ENCODE measurements around the gene KLF11. TPM values are rescaled to one million over a fixed set of nuclear protein-coding genes. Genes with fewer than 3 reads are reported as not detected.

The KLF11 gene
- total and polyA plus RNA-seq, 9 of the 15 experiments (the other 6 are each of a cell fraction or from before 2014, with no cell fraction given), result 2.1 to 13.4 (median 6.5) TPM

DNA sequence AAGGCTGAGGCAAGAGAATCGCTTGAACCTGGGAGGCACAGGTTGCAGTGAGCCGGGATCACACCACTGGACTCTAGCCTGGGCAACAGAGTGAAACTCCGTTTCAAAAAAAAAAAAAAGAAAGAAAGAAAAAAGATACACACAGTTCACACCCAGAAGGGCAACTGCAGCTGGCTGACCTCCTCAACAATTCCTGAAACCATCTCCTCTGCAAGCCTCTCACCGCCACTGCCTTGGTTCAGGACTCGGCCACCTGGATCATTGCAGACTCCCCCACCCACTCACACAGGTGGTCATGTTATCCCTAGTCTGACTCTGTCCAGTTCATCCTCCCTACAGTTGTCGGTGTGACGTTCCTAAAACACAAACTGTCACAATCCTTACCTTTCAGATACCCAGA lies 34.7 kb downstream of the KLF11 start:
- Histone ChIP-seq H3K27ac (ENCODE audit: extremely low read depth, low read depth, low read length) (no peak overlapping the region), H3K27me3 (ENCODE audit: control insufficient read depth in 2 of 2, insufficient read depth in 2 of 2, low read length in 2 of 2) (peaks cover 54 to 66% of the 10 kb centered on the region in 2 experiments), H3K4me2 (ENCODE audit: insufficient read depth, low read length) (no peak overlapping the region), H4K20me1 (replicated peaks; ENCODE audit: control insufficient read depth, insufficient read depth, low read length) (0 out of 2 replicates have a peak, but pooled peaks cover 7% of the 10 kb centered on the region), H3K9me3 (replicated peaks; ENCODE audit: control insufficient read depth, insufficient read depth, low read depth, low read length) (no peaks in the 10 kb centered on the region), H3K9ac (ENCODE audit: insufficient read depth in 1 of 2, low read depth in 2 of 2, low read length in 2 of 2) (no peak overlapping the region), H3K4me3 (no peak overlapping the region), H3K9me1 (ENCODE audit: control insufficient read depth, insufficient read depth, low read length) (no peaks in the 10 kb centered on the region), H3K36me3 (ENCODE audit: control insufficient read depth, insufficient read depth, low read length) (no peaks in the 10 kb centered on the region), H3K79me2 (ENCODE audit: control insufficient read depth, insufficient read depth, low read length) (no peaks in the 10 kb centered on the region), H3K4me1 (replicated peaks in 1 of 2; ENCODE audit: control insufficient read depth in 2 of 2, insufficient read depth in 2 of 2, low read length in 2 of 2) (peaks cover 2 to 21% of the 10 kb centered on the region in 2 experiments; a peak in 3 of 5 replicates), H2AFZ (ENCODE audit: low read depth, low read length) (no peak overlapping the region)
- FAIRE-seq, result no peak
- DNase-seq (ENCODE audit: extremely low read depth in 1 of 4, low spot score in 3 of 4), result no peak
- in situ Hi-C loops (cut with MboI), result no loop called here
- 7% methylated on average over 7 of the region's 7 CpGs for WGBS (ENCODE audit: insufficient coverage, low coverage, missing lambda C conversion rate)
- intact Hi-C loops (cut with micrococcal nuclease), result no loop called here
- no peak for ATAC-seq
- no TSS peak for BruUV-seq (replicated peaks)
- ChIA-PET POLR2A (interaction anchor here (0.7 to 1.1 kb wide), 3 partner anchors 9 to 370 kb away, joined by 3 to 4 read pairs (median 3); partner anchors contain the start of gene ODC1), CTCF (ENCODE audit: low intra/inter-chr PET ratio) (no interaction called here)
- TF ChIP-seq MTA3 (IDR thresholded peaks at IDR 0.05; ENCODE audit: borderline replicate concordance), result no peak
- TF ChIP-seq NONO (IDR thresholded peaks at IDR 0.05; ENCODE audit: low read depth in 2 of 2, low read length in 1 of 2), result no peak
- no peak for TF ChIP-seq SMARCA4 (IDR thresholded peaks at IDR 0.05)
- no peak for TF ChIP-seq SMAD1 (IDR thresholded peaks at IDR 0.05; ENCODE audit: low read depth, low read length, partially characterized antibody)

- no TSS peak for BruUV-seq (replicated peaks)
- Histone ChIP-seq H3K27me3 (ENCODE audit: control insufficient read depth in 2 of 2, insufficient read depth in 2 of 2, low read length in 2 of 2) (peaks cover 58 to 66% of the 10 kb centered on the region in 2 experiments), H4K20me1 (replicated peaks; ENCODE audit: control insufficient read depth, insufficient read depth, low read length) (0 out of 2 replicates have a peak, but pooled peaks cover 7% of the 10 kb centered on the region), H3K27ac (ENCODE audit: extremely low read depth, low read depth, low read length) (no peak overlapping the region), H3K4me1 (replicated peaks in 1 of 2; ENCODE audit: control insufficient read depth in 2 of 2, insufficient read depth in 2 of 2, low read length in 2 of 2) (peaks cover 0 to 19% of the 10 kb centered on the region in 2 experiments; a peak in 3 of 5 replicates), H3K9me3 (replicated peaks; ENCODE audit: control insufficient read depth, insufficient read depth, low read depth, low read length) (no peaks in the 10 kb centered on the region), H2AFZ (ENCODE audit: low read depth, low read length) (no peak overlapping the region), H3K36me3 (ENCODE audit: control insufficient read depth, insufficient read depth, low read length) (no peaks in the 10 kb centered on the region), H3K4me3 (no peak overlapping the region), H3K9me1 (ENCODE audit: control insufficient read depth, insufficient read depth, low read length) (no peaks in the 10 kb centered on the region), H3K9ac (ENCODE audit: insufficient read depth in 1 of 2, low read depth in 2 of 2, low read length in 2 of 2) (no peak overlapping the region), H3K4me2 (ENCODE audit: insufficient read depth, low read length) (0 out of 2 replicates have a peak overlapping the region, but pooled peaks have one; percentile 13), H3K79me2 (ENCODE audit: control insufficient read depth, insufficient read depth, low read length) (no peaks in the 10 kb centered on the region)
- ChIA-PET CTCF (ENCODE audit: low intra/inter-chr PET ratio) (no interaction called here), POLR2A (interaction anchor here (1.1 kb wide), 2 partner anchors 8 to 369 kb away, joined by 3 to 4 read pairs; partner anchors contain the start of gene ODC1)
- ATAC-seq (no peak), FAIRE-seq (no peak), DNase-seq (ENCODE audit: extremely low read depth in 1 of 4, low spot score in 3 of 4) (no peak)
- in situ Hi-C loops (cut with MboI), result no loop called here
- intact Hi-C loops (cut with micrococcal nuclease), result no loop called here
- TF ChIP-seq FOXK2 (conservative IDR thresholded peaks at IDR 0.05 in 1 of 2, IDR thresholded peaks at IDR 0.05 in 1 of 2; ENCODE audit: low read depth in 2 of 2), result no peak
- peak; percentile 61 for TF ChIP-seq CBX2 (IDR thresholded peaks at IDR 0.05; ENCODE audit: insufficient read depth, low read length, poor library complexity, severe bottlenecking)
- whole genome bisulfite sequencing (ENCODE audit: insufficient coverage, low coverage, missing lambda C conversion rate), result 11% methylated on average over 11 of the region's 12 CpGs
Measured at GRCh38 chr2:10078704-10079265, 35.4 kb downstream of the KLF11 start.
